IPS-18c (cell line): ENCODE results near the gene ITPR2.
"Not testable (repeated sequence)": the region's sequence is repeated elsewhere in the genome, so short reads cannot be mapped to it uniquely, and the experiment has no call there.

Experiments
- H3K4me3 ChIP-seq: 2 replicates; pipeline ENCODE4 v1.7.0; 2013; ENCODE audit warnings: low read depth, mild to moderate bottlenecking, low read length, moderate library complexity; ENCODE audit not compliant: insufficient read depth
- H3K9me3 ChIP-seq: one replicate; pipeline ENCODE4 v1.6.1; 2013; ENCODE audit warnings: mild to moderate bottlenecking, low read length, moderate library complexity; ENCODE audit not compliant: control insufficient read depth, insufficient read depth

ITPR2 gene

GRCh38 chr12:26805401-26805971 is 27.5 kb downstream of the ITPR2 start:
- Histone ChIP-seq H3K9me3 (no peaks in the 10 kb centered on the region), H3K4me3 (no peak overlapping the region)

- Histone ChIP-seq H3K9me3 (no peaks in the 10 kb centered on the region), H3K4me3 (no peak overlapping the region)
These were observed 29.4 kb downstream of the ITPR2 start for GRCh38 chr12:26803552-26803951.

DNA sequence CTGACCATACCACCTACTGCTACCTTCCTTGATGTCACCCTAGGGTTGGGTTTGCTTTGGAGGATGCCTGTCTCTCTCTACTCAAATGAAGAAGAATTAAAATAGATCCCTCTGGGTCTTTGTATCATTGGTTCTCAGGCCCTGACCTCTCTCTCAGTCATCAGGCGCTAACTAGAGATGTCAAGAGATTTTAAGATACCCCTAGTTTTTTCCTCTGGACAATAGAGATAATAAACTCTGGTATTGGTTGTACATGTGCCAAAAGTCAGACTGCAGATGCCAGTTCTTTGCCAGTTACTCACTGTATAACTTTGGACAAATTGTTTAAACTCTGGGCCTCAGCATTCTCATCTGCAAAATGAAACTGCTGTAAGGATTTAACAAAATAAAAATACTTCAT is 31.5 kb downstream of the ITPR2 start:
- H3K9me3 ChIP-seq, result no peaks in the 10 kb centered on the region
- H3K4me3 ChIP-seq, result no peak overlapping the region

DNA sequence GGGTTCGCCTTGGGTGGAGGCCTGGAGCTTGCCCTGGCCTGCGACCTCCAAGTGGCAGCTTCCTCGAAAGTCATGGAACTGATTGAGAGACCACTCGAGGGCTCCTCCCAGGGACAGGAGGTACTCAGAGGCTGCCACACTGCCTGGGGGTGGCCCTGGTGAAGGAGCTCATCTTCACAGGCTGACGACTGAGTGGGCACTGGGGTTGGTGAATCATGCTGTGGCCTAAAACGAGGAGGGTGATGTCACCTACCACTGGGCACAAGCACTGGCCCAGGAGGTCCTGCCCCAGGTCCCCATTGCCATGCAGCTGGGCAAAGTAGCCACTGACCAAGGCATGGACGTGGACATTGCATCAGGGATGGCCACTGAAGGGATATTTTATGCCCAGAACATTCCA is 32.1 kb downstream of the ITPR2 start:
- H3K9me3 ChIP-seq, result no peaks in the 10 kb centered on the region
- H3K4me3 ChIP-seq, result no peak overlapping the region

DNA sequence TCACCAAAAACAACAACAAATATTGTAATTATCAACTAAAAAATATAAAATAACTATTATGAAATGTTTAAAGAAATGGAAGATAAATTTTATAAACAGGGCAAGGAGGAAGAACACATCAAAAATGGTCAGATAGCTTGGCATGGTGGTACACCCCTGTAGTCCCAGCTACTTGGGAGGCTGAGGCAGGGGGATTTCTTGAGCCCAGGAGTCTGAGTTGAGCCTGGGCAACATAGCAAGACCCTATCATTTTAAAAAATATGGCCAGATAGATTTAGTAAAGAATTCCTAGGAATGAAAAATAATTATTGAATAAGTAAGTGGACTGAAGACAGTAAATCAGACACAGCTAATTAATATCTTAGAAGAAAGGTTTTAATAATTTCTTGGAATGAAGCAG is 32.6 kb downstream of the ITPR2 start:
- H3K9me3 ChIP-seq, result no peaks in the 10 kb centered on the region
- no peak overlapping the region for H3K4me3 ChIP-seq

GRCh38 chr12:26799741-26800140 is 33.3 kb downstream of the ITPR2 start:
- Histone ChIP-seq H3K9me3 (no peaks in the 10 kb centered on the region), H3K4me3 (no peak overlapping the region)

DNA sequence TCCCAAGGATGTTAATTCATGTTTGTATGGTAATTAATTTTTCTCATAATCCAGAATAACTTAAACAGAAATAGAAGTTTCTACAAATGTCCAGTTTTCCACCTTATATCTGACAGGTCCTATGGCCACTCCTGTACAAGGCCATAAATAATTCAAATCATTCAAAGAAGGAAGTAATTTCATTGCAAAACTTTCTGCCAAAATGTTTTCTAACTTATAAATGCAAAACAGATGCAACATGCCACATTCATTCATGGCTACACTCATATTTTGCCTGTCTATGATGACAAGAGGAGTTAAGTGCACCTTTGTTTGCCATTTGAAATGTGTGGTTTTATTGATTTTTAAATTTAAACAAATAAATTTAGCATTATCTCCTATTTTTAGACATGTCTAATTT is 34.4 kb downstream of the ITPR2 start:
- Histone ChIP-seq H3K9me3 (no peaks in the 10 kb centered on the region), H3K4me3 (no peak overlapping the region)

DNA sequence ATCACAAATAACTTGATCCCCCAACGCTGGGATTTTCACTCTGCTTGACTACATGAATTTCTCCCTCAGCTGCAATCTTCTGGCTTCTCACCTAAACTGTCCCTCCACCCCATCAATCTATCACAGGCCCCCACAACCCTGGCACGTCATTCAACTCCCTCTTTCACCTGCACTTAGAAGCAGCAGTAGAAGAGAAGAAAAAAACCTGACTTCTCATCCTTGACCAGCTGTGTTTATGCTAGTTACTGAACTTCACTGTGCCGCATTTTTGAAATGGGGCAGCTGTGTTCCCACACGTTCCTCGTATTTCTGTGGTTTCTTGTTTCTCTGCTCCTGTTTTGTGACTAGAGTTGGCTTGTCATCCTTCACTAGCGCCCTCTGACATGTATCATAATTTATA is 35.0 kb downstream of the ITPR2 start:
- no peaks in the 10 kb centered on the region for H3K9me3 ChIP-seq
- no peak overlapping the region for H3K4me3 ChIP-seq

DNA sequence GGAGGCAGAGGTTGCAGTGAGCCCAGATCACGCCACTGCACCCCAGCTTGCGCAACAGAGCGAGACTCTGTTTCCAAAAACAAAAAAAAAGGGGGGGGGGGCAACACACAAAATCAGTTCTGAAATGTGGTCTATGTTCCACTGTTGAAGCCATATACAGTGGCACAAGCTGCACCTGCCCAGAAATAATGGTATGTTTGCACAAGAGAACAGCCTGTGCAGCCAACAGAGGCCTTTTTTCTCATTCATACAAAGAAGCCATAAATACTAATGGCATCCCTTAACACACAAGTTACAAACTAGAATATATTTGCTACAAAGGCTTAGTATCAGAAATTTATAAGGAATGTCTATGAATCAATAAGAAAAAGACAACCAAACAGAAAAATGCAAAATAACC is 37.1 kb downstream of the ITPR2 start:
- Histone ChIP-seq H3K4me3 (no peak overlapping the region), H3K9me3 (no peaks in the 10 kb centered on the region)

- Histone ChIP-seq H3K9me3 (no peaks in the 10 kb centered on the region), H3K4me3 (no peak overlapping the region)
These were observed 41.6 kb downstream of the ITPR2 start for GRCh38 chr12:26791301-26791791.

- Histone ChIP-seq H3K4me3 (no peak overlapping the region), H3K9me3 (no peaks in the 10 kb centered on the region)
These were observed 42.4 kb downstream of the ITPR2 start for GRCh38 chr12:26790645-26790994.

DNA sequence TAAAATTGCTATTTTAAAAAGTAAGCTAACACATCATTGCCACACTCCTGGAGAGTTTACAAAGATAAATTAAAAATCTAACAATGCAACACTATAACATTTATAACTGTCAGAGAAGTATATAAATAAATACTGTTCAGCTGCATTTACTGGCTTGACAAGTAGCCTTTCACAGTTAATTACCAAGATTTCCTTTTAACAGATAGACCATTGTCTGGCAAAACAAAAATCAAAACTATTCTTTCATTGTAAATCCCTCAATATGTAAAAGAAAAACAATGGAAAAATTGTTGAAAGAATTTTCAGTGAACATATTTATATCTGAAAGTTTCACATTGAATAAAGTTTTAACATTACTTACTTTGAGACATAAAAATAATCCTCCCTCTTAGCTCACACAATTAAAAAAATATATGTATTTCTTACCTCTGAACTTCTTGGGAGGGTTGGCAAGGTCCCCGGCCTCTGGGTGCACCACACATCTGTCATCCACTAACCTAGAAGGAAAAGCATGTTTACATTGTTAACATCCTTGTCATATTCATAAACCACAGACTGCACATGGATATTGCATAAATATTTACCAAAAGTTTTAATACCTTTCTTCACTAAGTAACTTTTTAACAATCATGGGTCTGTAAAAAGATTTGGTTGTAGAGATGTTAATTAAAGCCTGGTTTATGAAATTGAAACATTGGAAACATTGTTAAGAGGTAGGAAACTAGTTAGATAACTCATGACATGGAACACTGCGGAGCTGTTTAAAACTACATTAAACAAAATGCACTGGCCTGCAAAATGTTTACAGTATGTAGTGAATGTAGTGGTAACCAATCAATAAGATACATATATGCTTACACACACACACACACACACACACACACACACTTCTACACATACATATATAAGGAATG is 43.0 kb downstream of the ITPR2 start:
- no peaks in the 10 kb centered on the region for H3K9me3 ChIP-seq
- H3K4me3 ChIP-seq, result no peak overlapping the region

GRCh38 chr12:26786865-26787514 is 46.0 kb downstream of the ITPR2 start:
- Histone ChIP-seq H3K9me3 (no peaks in the 10 kb centered on the region), H3K4me3 (no peak overlapping the region)

DNA sequence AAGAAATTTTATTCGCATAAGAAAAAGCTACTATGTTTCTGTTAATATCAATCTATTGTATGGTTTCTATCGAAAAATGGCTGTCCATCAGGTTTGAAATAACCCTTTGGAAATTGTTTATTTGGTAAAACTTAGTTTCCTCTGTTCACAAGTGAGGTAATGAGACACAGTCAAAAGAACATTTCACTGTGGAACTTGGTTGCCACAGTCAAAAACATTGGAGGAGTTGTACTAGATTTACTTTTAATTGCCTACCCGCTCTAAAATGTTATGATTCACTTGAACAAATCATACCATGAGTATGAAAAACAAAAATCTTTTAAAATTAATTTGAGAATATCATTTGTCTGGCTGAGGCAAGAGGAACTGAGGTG is 46.5 kb downstream of the ITPR2 start:
- no peak overlapping the region for H3K4me3 ChIP-seq
- H3K9me3 ChIP-seq, result no peaks in the 10 kb centered on the region

DNA sequence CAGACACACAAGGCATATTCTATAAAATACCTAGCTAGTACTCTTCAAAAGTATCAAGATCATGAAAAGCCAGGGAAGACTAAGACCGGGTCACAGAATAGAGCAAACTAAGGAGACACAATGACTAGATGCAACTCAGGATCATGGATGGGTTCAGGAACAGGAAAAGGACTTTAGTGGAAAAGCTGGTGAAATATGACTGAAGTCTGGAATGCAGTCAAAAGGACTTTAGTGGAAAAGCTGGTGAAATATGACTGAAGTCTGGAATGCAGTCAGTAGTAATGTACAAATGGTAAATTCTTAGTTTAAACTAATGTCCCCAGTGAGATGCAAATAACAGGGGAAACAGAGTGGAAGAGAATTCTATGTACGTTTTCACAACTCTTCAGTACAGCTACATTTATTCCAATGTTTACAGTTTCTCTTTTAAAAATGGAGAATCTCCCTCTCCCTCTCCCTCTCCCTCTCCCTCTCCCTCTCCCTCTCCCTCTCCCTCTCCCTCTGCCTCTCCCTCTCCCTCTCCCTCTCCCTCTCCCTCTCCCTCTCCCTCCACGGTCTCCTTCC is 49.1 kb downstream of the ITPR2 start:
- not testable (repeated sequence) for H3K9me3 ChIP-seq, H3K4me3 ChIP-seq

DNA sequence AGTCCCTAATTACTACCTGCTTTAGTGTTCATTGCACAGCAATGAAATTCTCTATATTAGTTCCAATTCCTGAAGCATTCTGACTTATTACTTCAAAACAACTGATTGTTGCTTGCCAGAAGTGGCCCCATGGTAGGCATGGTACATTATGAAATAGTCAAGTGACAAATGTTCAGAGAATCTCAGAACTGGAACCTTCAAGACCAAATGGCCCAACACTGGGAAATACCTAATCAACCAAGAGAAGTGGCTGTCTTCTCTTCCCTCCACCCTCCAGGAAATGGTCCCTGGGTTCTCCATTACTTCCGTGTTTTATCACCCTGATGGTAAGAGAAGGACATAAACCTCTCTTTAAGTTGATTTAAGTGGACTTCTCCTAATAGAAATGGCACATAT is 49.9 kb downstream of the ITPR2 start:
- H3K4me3 ChIP-seq, result no peak overlapping the region
- no peaks in the 10 kb centered on the region for H3K9me3 ChIP-seq

GRCh38 chr12:26782372-26783130 is 50.4 kb downstream of the ITPR2 start:
- H3K4me3 ChIP-seq, result no peak overlapping the region
- H3K9me3 ChIP-seq, result no peaks in the 10 kb centered on the region
